Measurements from ENCODE around the gene AKAP13. TPM values are rescaled to one million over a fixed set of nuclear protein-coding genes. Genes with fewer than 3 reads are reported as not detected.

AKAP13 gene
- total and polyA plus RNA-seq, 2 of the 8 experiments (the other 6 are each of a cell fraction or from before 2014, with no cell fraction given), result 14.0 to 46.2 TPM

DNA sequence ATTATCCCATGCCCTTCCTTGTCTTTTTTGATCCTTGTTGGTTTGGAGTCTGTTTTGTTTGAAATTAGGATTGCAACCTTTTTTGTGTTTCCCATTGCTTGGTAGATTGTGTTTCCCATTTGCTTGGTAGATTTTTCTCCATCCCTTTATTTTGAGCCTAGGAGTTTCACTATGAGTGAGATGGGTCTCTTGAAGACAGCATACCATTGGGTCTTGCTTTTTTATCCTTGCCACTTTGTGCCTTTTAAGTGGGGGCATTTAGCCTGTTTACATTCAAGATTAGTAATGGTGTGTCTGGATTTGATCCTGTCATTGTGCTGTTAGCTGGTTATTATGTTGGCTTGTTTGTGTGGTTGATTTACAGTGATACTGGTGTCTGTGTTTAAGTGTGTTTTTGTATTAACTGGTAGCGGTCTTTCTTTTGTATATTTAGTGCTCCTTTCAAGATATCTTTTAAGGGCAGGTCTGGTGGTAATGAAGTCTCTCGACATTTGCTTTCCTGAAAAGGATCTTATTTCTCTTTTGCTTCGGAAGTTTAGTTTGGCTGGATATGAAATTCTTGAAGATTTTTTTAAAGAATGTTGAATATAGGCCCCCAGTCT is 70.8 kb downstream of the AKAP13 start:
- CTCF ChIA-PET (ENCODE audit: partially characterized antibody), result no interaction called here
- no peak overlapping the region for H2AK5ac ChIP-seq (ENCODE audit: low read depth, low read length)
- DNase-seq (ENCODE audit: low read depth in 1 of 2, low spot score in 2 of 2) (no peak), FAIRE-seq (no peak)
- H3K36me3 ChIP-seq (ENCODE audit: control insufficient read depth in 2 of 4, insufficient read depth in 4 of 4, low read length in 3 of 4), result no peaks in the 10 kb centered on the region; a peak in 1 of 8 replicates
- H2AFZ ChIP-seq (ENCODE audit: low read length), result no peak overlapping the region
- H3K23ac ChIP-seq (ENCODE audit: insufficient read length), result no peak overlapping the region
- H2BK120ac ChIP-seq (replicated peaks; ENCODE audit: low read depth, low read length), result no peak overlapping the region
- WGBS, 2 experiments (ENCODE audit: extremely low coverage in 1 of 2, insufficient coverage in 1 of 2, insufficient read length in 1 of 2, insufficient replicate concordance in 2 of 2, low coverage in 1 of 2, low lambda C conversion rate in 2 of 2, missing lambda C conversion rate in 1 of 2), result 91% methylated on average over 3 of the region's 3 CpGs; no CpG with 5 or more reads in 1 of the 2 experiments
- no peak overlapping the region for H4K5ac ChIP-seq (ENCODE audit: insufficient read length, low read depth, low read length)
- H2BK20ac ChIP-seq (ENCODE audit: low read length), result no peak overlapping the region
- H3K4ac ChIP-seq (replicated peaks; ENCODE audit: insufficient read length, low read depth, low read length), result no peak overlapping the region
- peaks cover 11% of the 10 kb centered on the region for H3K79me1 ChIP-seq (ENCODE audit: low read depth, low read length)
- peaks cover 0 to 95% of the 10 kb centered on the region in 2 experiments; a peak in 2 of 4 replicates for H3K79me2 ChIP-seq (ENCODE audit: control insufficient read depth in 1 of 2, insufficient read depth in 2 of 2, low read length in 2 of 2)
- H3K14ac ChIP-seq (ENCODE audit: insufficient read length), result no peak overlapping the region
- no peak overlapping the region for H2BK15ac ChIP-seq (ENCODE audit: low read length)
- no peak overlapping the region for H3K18ac ChIP-seq (ENCODE audit: extremely low read depth, low read length)
- H3K4me3 ChIP-seq (ENCODE audit: extremely low read depth in 1 of 4, insufficient read depth in 2 of 4, low read depth in 3 of 4, low read length in 4 of 4), result no peak overlapping the region
- TF ChIP-seq GABPA (IDR thresholded peaks at IDR 0.05; ENCODE audit: borderline replicate concordance, insufficient read depth, low read length), result no peak
- TF ChIP-seq EP300 (IDR thresholded peaks at IDR 0.05; ENCODE audit: borderline replicate concordance in 1 of 2, low read depth in 2 of 2, low read length in 2 of 2), result no peak
- TF ChIP-seq, protein P1, sequence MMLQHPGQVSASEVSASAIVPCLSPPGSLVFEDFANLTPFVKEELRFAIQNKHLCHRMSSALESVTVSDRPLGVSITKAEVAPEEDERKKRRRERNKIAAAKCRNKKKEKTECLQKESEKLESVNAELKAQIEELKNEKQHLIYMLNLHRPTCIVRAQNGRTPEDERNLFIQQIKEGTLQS (IDR thresholded peaks at IDR 0.05; ENCODE audit: insufficient read depth, low read depth, low read length), result no peak
- TF ChIP-seq TAF7 (optimal IDR thresholded peaks at IDR 0.05; ENCODE audit: borderline replicate concordance, low read depth, low read length), result no peak
- TF ChIP-seq RFX5 (IDR thresholded peaks at IDR 0.05; ENCODE audit: borderline replicate concordance, low read depth, low read length), result no peak
- no peak for TF ChIP-seq BCL11A (IDR thresholded peaks at IDR 0.05; ENCODE audit: low read depth in 2 of 2, low read length in 2 of 2)
- no peak for TF ChIP-seq SIN3A (conservative IDR thresholded peaks at IDR 0.05 in 1 of 2, IDR thresholded peaks at IDR 0.05 in 1 of 2; ENCODE audit: low read depth in 1 of 2, low read length in 2 of 2)
- H4K91ac ChIP-seq (replicated peaks; ENCODE audit: insufficient read length, low read length), result no peak overlapping the region
- no peaks in the 10 kb centered on the region for H3K27me3 ChIP-seq (replicated peaks in 1 of 4; ENCODE audit: control insufficient read depth in 3 of 4, extremely low read depth in 1 of 4, insufficient read depth in 3 of 4, low read length in 3 of 4)
- no peak overlapping the region for H3K9ac ChIP-seq (replicated peaks in 1 of 4; ENCODE audit: extremely low read depth in 1 of 4, low read depth in 3 of 4, low read length in 3 of 4)
- no peak overlapping the region for H3K56ac ChIP-seq (replicated peaks; ENCODE audit: insufficient read length, low read depth, low read length)
- peaks cover 0 to 5% (median 0%) of the 10 kb centered on the region in 4 experiments; a peak in 2 of 7 replicates for H3K4me1 ChIP-seq (replicated peaks in 1 of 4; ENCODE audit: control insufficient read depth in 3 of 4, insufficient read depth in 4 of 4, low read length in 3 of 4)
- H4K8ac ChIP-seq (ENCODE audit: extremely low read depth, insufficient read depth, low read length), result no peak overlapping the region
- H3K4me2 ChIP-seq (ENCODE audit: insufficient read depth in 1 of 2, low read depth in 2 of 2, low read length in 2 of 2), result no peak overlapping the region
- H3K23me2 ChIP-seq (ENCODE audit: low read depth, low read length), result no peaks in the 10 kb centered on the region
- peaks cover 3 to 6% of the 10 kb centered on the region in 2 experiments for H4K20me1 ChIP-seq (replicated peaks in 1 of 2; ENCODE audit: control insufficient read depth in 1 of 2, insufficient read depth in 2 of 2, low read length in 2 of 2)
- H3K9me3 ChIP-seq (ENCODE audit: insufficient read depth in 2 of 2, low read depth in 1 of 2, low read length in 1 of 2), result peaks cover 0 to 5% of the 10 kb centered on the region in 2 experiments; a peak in 2 of 4 replicates
- H2BK12ac ChIP-seq (ENCODE audit: low read depth, low read length), result no peak overlapping the region
- POLR2A ChIA-PET (ENCODE audit: partially characterized antibody), result no interaction called here
- no peak overlapping the region for H3K27ac ChIP-seq (ENCODE audit: low read depth, low read length)
- H2BK5ac ChIP-seq (ENCODE audit: low read depth, low read length), result no peak overlapping the region

All from H1 (cell line).